ENCODE data around the gene APPBP2.
"Not testable (repeated sequence)": the region's sequence is repeated elsewhere in the genome, so short reads cannot be mapped to it uniquely, and the experiment has no call there.

Gene APPBP2

GRCh38 chr17:60525685-60526514, at the start of gene APPBP2:
Gene APPBP2 (minus strand): TSS chr17:60526242. CDS start chr17:60525931, 311 bp downstream.
- DNase-seq (ENCODE audit: low read depth): peak; percentile 57

- DNase-seq (ENCODE audit: low read depth): no peak
These were observed 47.4 kb upstream of the APPBP2 start for GRCh38 chr17:60573236-60574051.

- no peak for DNase-seq (ENCODE audit: low read depth)
These were observed 39.2 kb upstream of the APPBP2 start for GRCh38 chr17:60565233-60565632.

GRCh38 chr17:60563743-60564142, 37.7 kb upstream of the APPBP2 start:
- DNase-seq (ENCODE audit: low read depth): no peak

- no peak for DNase-seq (ENCODE audit: low read depth)
These were observed 36.4 kb upstream of the APPBP2 start for GRCh38 chr17:60562421-60562820.

- DNase-seq (ENCODE audit: low read depth): no peak
These were observed 34.8 kb upstream of the APPBP2 start for GRCh38 chr17:60560860-60561257.

GRCh38 chr17:60559995-60560859, 34.2 kb upstream of the APPBP2 start:
- no peak for DNase-seq (ENCODE audit: low read depth)

GRCh38 chr17:60559659-60559994, 33.6 kb upstream of the APPBP2 start:
- no peak for DNase-seq (ENCODE audit: low read depth)

GRCh38 chr17:60557805-60558204, 31.8 kb upstream of the APPBP2 start:
- DNase-seq (ENCODE audit: low read depth): no peak

- no peak for DNase-seq (ENCODE audit: low read depth)
These were observed 29.7 kb upstream of the APPBP2 start for GRCh38 chr17:60555786-60556185.

GRCh38 chr17:60554377-60554788, 28.3 kb upstream of the APPBP2 start:
- DNase-seq (ENCODE audit: low read depth): peak; percentile 87

- DNase-seq (ENCODE audit: low read depth): not testable (repeated sequence)
These were observed 26.2 kb upstream of the APPBP2 start for GRCh38 chr17:60552255-60552654.

- DNase-seq (ENCODE audit: low read depth): no peak
These were observed 22.9 kb upstream of the APPBP2 start for GRCh38 chr17:60548990-60549389.

GRCh38 chr17:60545465-60546191, 19.6 kb upstream of the APPBP2 start:
- DNase-seq (ENCODE audit: low read depth): no peak

- no peak for DNase-seq (ENCODE audit: low read depth)
These were observed 16.0 kb upstream of the APPBP2 start for GRCh38 chr17:60542071-60542470.

- DNase-seq (ENCODE audit: low read depth): no peak
These were observed 14.4 kb upstream of the APPBP2 start for GRCh38 chr17:60540460-60540859.

- DNase-seq (ENCODE audit: low read depth): no peak
These were observed 13.8 kb upstream of the APPBP2 start for GRCh38 chr17:60539807-60540206.

GRCh38 chr17:60538726-60539125, 12.7 kb upstream of the APPBP2 start:
- DNase-seq (ENCODE audit: low read depth): no peak

GRCh38 chr17:60535382-60536279, 9.6 kb upstream of the APPBP2 start:
- no peak for DNase-seq (ENCODE audit: low read depth)

GRCh38 chr17:60534613-60535157, 8.6 kb upstream of the APPBP2 start:
- no peak for DNase-seq (ENCODE audit: low read depth)

Data from fibroblast of the conjunctiva (primary cell).